CD4-positive, alpha-beta T cell treated with Interleukin-4 for 1 hour (primary cell): ENCODE results near the gene MAP2K4.

ENCODE experiments used
- DNase-seq, 2 donors: peaks; one replicate each; pipeline ENCODE4 v3.0.0-alpha.2; 2020 to 2022

MAP2K4 gene

GRCh38 chr17:12040478-12040877, 19.8 kb downstream of the MAP2K4 start:
- no peak for DNase-seq

GRCh38 chr17:12041312-12041711, 20.6 kb downstream of the MAP2K4 start:
- DNase-seq = no peak

GRCh38 chr17:12043702-12044101, 23.0 kb downstream of the MAP2K4 start:
- DNase-seq = no peak

- no peak for DNase-seq
Measured at GRCh38 chr17:12046786-12047185, 26.1 kb downstream of the MAP2K4 start.

- DNase-seq = no peak
Measured at GRCh38 chr17:12047681-12048376, 27.2 kb downstream of the MAP2K4 start.

GRCh38 chr17:12048843-12049473, 28.3 kb downstream of the MAP2K4 start:
- no peak for DNase-seq

- DNase-seq = no peak
Measured at GRCh38 chr17:12050646-12051225, 30.1 kb downstream of the MAP2K4 start.

GRCh38 chr17:12053552-12053951, 32.9 kb downstream of the MAP2K4 start:
- no peak for DNase-seq

- DNase-seq = no peak
Measured at GRCh38 chr17:12055889-12056288, 35.2 kb downstream of the MAP2K4 start.

GRCh38 chr17:12057520-12057919, 36.8 kb downstream of the MAP2K4 start:
- DNase-seq = no peak

GRCh38 chr17:12058535-12058934, 37.9 kb downstream of the MAP2K4 start:
- DNase-seq = no peak

GRCh38 chr17:12062249-12062648, 41.6 kb downstream of the MAP2K4 start:
- no peak for DNase-seq

- no peak for DNase-seq
Measured at GRCh38 chr17:12064395-12064794, 43.7 kb downstream of the MAP2K4 start.

- no peak for DNase-seq
Measured at GRCh38 chr17:12067485-12067884, 46.8 kb downstream of the MAP2K4 start.

- DNase-seq = no peak
Measured at GRCh38 chr17:12068946-12069345, 48.3 kb downstream of the MAP2K4 start.

- no peak for DNase-seq
Measured at GRCh38 chr17:12070561-12070960, 49.9 kb downstream of the MAP2K4 start.

GRCh38 chr17:12074346-12074745, 53.7 kb downstream of the MAP2K4 start:
- DNase-seq = no peak

GRCh38 chr17:12077773-12078172, 57.1 kb downstream of the MAP2K4 start:
- no peak for DNase-seq

- no peak for DNase-seq
Measured at GRCh38 chr17:12078791-12079190, 58.1 kb downstream of the MAP2K4 start.

GRCh38 chr17:12081720-12082119, 61.0 kb downstream of the MAP2K4 start:
- DNase-seq = no peak

- DNase-seq = no peak
Measured at GRCh38 chr17:12085076-12085949, 64.6 kb downstream of the MAP2K4 start.

GRCh38 chr17:12088035-12088434, 67.4 kb downstream of the MAP2K4 start:
- DNase-seq = no peak

- DNase-seq = no peak
Measured at GRCh38 chr17:12089809-12090384, 69.2 kb downstream of the MAP2K4 start.
